Endothelial cell of umbilical vein (primary cell): ENCODE data around the gene FBXO11.

Experiments
- EZH2 ChIP-seq: IDR thresholded peaks from 2 replicates; pipeline ENCODE4 v1.6.1; 2012; ENCODE audit warnings: borderline replicate concordance, low read depth, mild to moderate bottlenecking, moderate library complexity, low read length, inconsistent platforms; ENCODE audit not compliant: severe bottlenecking
- FOS ChIP-seq: IDR thresholded peaks from 2 replicates; pipeline ENCODE4 v1.6.1; 2011; ENCODE audit warnings: mild to moderate bottlenecking, low read length, moderate library complexity, borderline replicate concordance; ENCODE audit not compliant: insufficient read depth
- MYC ChIP-seq: IDR thresholded peaks from one replicate; pipeline ENCODE4 v1.6.1; 2011; ENCODE audit warnings: mild to moderate bottlenecking, low read depth, low read length
- POLR2A ChIP-seq: IDR thresholded peaks from 2 replicates; pipeline ENCODE4 v1.6.1; 2012; ENCODE audit warnings: low read depth, mild to moderate bottlenecking, control low read depth, low read length
- POLR2AphosphoS5 ChIP-seq: IDR thresholded peaks from 2 replicates; pipeline ENCODE4 v1.6.1; 2012; ENCODE audit warnings: low read depth, mild to moderate bottlenecking, control low read depth, low read length, moderate library complexity; ENCODE audit not compliant: insufficient read depth
- TF ChIP-seq, protein P1 (sequence below), 2 donors: IDR thresholded peaks; 1 replicate in 1 of 2; 2 replicates in 1 of 2; pipeline ENCODE4 v1.5.1; 2011; ENCODE audit warnings: low read length in 2 of 2, mild to moderate bottlenecking in 2 of 2, moderate library complexity in 2 of 2, control low read depth in 1 of 2, inconsistent platforms in 1 of 2, low read depth in 1 of 2; ENCODE audit not compliant: insufficient read depth in 1 of 2; ENCODE audit errors: extremely low read depth in 1 of 2
- TF ChIP-seq, protein P2 (sequence below): IDR thresholded peaks from 2 replicates; pipeline ENCODE4 v1.6.1; 2011; ENCODE audit not compliant: insufficient read depth, insufficient read length

DNA sequence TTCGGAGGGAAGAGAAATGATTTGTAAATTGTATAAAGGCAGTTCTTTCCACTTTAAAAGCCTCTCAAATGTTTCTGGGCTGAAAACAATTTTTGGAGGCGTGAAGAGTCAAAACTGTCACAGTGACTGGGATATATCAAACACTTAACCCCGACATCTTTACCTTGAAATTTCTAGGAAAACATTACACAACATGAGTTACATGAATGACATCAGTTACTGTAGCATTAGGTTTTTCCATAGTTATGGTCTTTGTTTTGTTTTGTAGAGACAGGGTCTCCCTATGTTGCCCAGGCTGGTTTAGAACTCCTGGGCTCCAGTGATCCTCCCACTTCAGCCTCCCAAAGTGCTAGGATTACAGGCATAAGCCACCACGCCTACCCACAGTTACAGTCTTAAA lies 97.7 kb downstream of the FBXO11 start:
- TF ChIP-seq, protein P1, sequence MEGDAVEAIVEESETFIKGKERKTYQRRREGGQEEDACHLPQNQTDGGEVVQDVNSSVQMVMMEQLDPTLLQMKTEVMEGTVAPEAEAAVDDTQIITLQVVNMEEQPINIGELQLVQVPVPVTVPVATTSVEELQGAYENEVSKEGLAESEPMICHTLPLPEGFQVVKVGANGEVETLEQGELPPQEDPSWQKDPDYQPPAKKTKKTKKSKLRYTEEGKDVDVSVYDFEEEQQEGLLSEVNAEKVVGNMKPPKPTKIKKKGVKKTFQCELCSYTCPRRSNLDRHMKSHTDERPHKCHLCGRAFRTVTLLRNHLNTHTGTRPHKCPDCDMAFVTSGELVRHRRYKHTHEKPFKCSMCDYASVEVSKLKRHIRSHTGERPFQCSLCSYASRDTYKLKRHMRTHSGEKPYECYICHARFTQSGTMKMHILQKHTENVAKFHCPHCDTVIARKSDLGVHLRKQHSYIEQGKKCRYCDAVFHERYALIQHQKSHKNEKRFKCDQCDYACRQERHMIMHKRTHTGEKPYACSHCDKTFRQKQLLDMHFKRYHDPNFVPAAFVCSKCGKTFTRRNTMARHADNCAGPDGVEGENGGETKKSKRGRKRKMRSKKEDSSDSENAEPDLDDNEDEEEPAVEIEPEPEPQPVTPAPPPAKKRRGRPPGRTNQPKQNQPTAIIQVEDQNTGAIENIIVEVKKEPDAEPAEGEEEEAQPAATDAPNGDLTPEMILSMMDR (IDR thresholded peaks at IDR 0.05; ENCODE audit: extremely low read depth in 1 of 2, insufficient read depth in 1 of 2, low read depth in 1 of 2, low read length in 2 of 2) = no peak
- TF ChIP-seq, protein P2, sequence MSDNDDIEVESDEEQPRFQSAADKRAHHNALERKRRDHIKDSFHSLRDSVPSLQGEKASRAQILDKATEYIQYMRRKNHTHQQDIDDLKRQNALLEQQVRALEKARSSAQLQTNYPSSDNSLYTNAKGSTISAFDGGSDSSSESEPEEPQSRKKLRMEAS = no peak
- TF ChIP-seq POLR2AphosphoS5 (no peak), POLR2A (no peak), EZH2 (no peak), FOS (no peak), MYC (no peak)
